Activated T-cell treated with anti-CD3 and anti-CD28 coated beads for 24 hours (primary cell): ENCODE measurements around the gene COX7A2.

Source experiments
- DNase-seq: peaks from one replicate; pipeline ENCODE4 v3.0.0-alpha.2; 2020; ENCODE audit warnings: low read depth

Gene COX7A2

GRCh38 chr6:75199889-75200288 lies 43.7 kb downstream of the COX7A2 start:
- DNase-seq, result no peak

- DNase-seq, result no peak
Observed at GRCh38 chr6:75196081-75196687, 47.4 kb downstream of the COX7A2 start.

- no peak for DNase-seq
Observed at GRCh38 chr6:75188221-75188925, 55.2 kb downstream of the COX7A2 start.
